ENCODE results near the gene ACTR1A.

Gene ACTR1A

GRCh38 chr10:102451105-102451969 is 51.2 kb downstream of the ACTR1A start, which contains the start of gene C10orf95:
TSS of gene C10orf95 (minus strand) at chr10:102451543. CDS start at chr10:102451093, 450 bp downstream.
- ATAC-seq (replicated peaks): no peak
- Mint-ChIP-seq H3K4me1 (ENCODE audit: low read depth in 2 of 2) (peaks cover 20 to 27% of the 10 kb centered on the region in 2 donors), H3K27me3 (no peaks in the 10 kb centered on the region), H3K4me3 (peak within 1 kb of the TSS; percentile 92 to 95), H3K36me3 (ENCODE audit: insufficient read depth) (peaks cover 20% of the 10 kb centered on the region), H3K9me3 (no peaks in the 10 kb centered on the region), H3K27ac (peak within 1 kb of the TSS in 1 of 2 donors; percentile 95)
- peak in 1 of 3 experiments; percentile 16 for DNase-seq

GRCh38 chr10:102450374-102451104 is 52.0 kb downstream of the ACTR1A start:
- Mint-ChIP-seq H3K36me3 (ENCODE audit: insufficient read depth) (peaks cover 18% of the 10 kb centered on the region), H3K27ac (peak overlapping the region; percentile 81 to 95), H3K4me1 (ENCODE audit: low read depth in 2 of 2) (peaks cover 20 to 27% of the 10 kb centered on the region in 2 donors), H3K4me3 (peak overlapping the region; percentile 92 to 95), H3K9me3 (no peaks in the 10 kb centered on the region), H3K27me3 (no peaks in the 10 kb centered on the region)
- peak; percentile 87 for ATAC-seq (replicated peaks)
- DNase-seq: peak; percentile 85 to 90 (median 85)

GRCh38 chr10:102450124-102450373 is 52.5 kb downstream of the ACTR1A start:
- ATAC-seq (replicated peaks) (no peak), DNase-seq (no peak)
- H3K4me1 Mint-ChIP-seq (ENCODE audit: low read depth in 2 of 2): peaks cover 20 to 27% of the 10 kb centered on the region in 2 donors
- peaks cover 18% of the 10 kb centered on the region for H3K36me3 Mint-ChIP-seq (ENCODE audit: insufficient read depth)
- H3K9me3 Mint-ChIP-seq: no peaks in the 10 kb centered on the region
- no peaks in the 10 kb centered on the region for H3K27me3 Mint-ChIP-seq
- peak overlapping the region; percentile 92 to 95 for H3K4me3 Mint-ChIP-seq
- peak overlapping the region; percentile 81 to 95 for H3K27ac Mint-ChIP-seq

GRCh38 chr10:102449321-102450123 is 53.0 kb downstream of the ACTR1A start:
- Mint-ChIP-seq H3K27ac (peak overlapping the region; percentile 81 to 95), H3K9me3 (no peaks in the 10 kb centered on the region), H3K36me3 (ENCODE audit: insufficient read depth) (peaks cover 18% of the 10 kb centered on the region), H3K27me3 (no peaks in the 10 kb centered on the region), H3K4me3 (peak overlapping the region; percentile 92 to 95), H3K4me1 (ENCODE audit: low read depth in 2 of 2) (peaks cover 20 to 27% of the 10 kb centered on the region in 2 donors)
- ATAC-seq (replicated peaks) (peak; percentile 66), DNase-seq (peak; percentile 82 to 86 (median 82))

- DNase-seq (no peak), ATAC-seq (replicated peaks) (no peak)
- H3K4me1 Mint-ChIP-seq (ENCODE audit: low read depth in 2 of 2): peaks cover 6 to 8% of the 10 kb centered on the region in 2 donors
- H3K4me3 Mint-ChIP-seq: no peak overlapping the region
- peaks cover 5% of the 10 kb centered on the region for H3K36me3 Mint-ChIP-seq (ENCODE audit: insufficient read depth)
- no peaks in the 10 kb centered on the region for H3K9me3 Mint-ChIP-seq
- H3K27ac Mint-ChIP-seq: no peak overlapping the region
- no peaks in the 10 kb centered on the region for H3K27me3 Mint-ChIP-seq
These were observed 57.7 kb downstream of the ACTR1A start for GRCh38 chr10:102444851-102445250.

- no peak overlapping the region for H3K27ac Mint-ChIP-seq
- peaks cover 10 to 19% of the 10 kb centered on the region in 2 donors for H3K4me1 Mint-ChIP-seq (ENCODE audit: low read depth in 2 of 2)
- no peaks in the 10 kb centered on the region for H3K27me3 Mint-ChIP-seq
- DNase-seq: no peak
- no peak overlapping the region for H3K4me3 Mint-ChIP-seq
- H3K36me3 Mint-ChIP-seq (ENCODE audit: insufficient read depth): peaks cover under 1% of the 10 kb centered on the region
- ATAC-seq (replicated peaks): no peak
- no peaks in the 10 kb centered on the region for H3K9me3 Mint-ChIP-seq
These were observed 64.1 kb downstream of the ACTR1A start for GRCh38 chr10:102438374-102438773.

- Mint-ChIP-seq H3K9me3 (no peaks in the 10 kb centered on the region), H3K36me3 (ENCODE audit: insufficient read depth) (peaks cover 9% of the 10 kb centered on the region), H3K4me3 (peak overlapping the region; percentile 29 to 76), H3K4me1 (ENCODE audit: low read depth in 2 of 2) (peaks cover 19 to 22% of the 10 kb centered on the region in 2 donors), H3K27me3 (no peaks in the 10 kb centered on the region), H3K27ac (no peak overlapping the region)
- no peak for DNase-seq
- no peak for ATAC-seq (replicated peaks)
These were observed 65.0 kb downstream of the ACTR1A start for GRCh38 chr10:102437515-102437914.

- H3K27ac Mint-ChIP-seq: peak overlapping the region; percentile 35 to 88
- H3K9me3 Mint-ChIP-seq: no peaks in the 10 kb centered on the region
- H3K4me1 Mint-ChIP-seq (ENCODE audit: low read depth in 2 of 2): peaks cover 30 to 32% of the 10 kb centered on the region in 2 donors
- ATAC-seq (replicated peaks): no peak
- peaks cover 11% of the 10 kb centered on the region for H3K36me3 Mint-ChIP-seq (ENCODE audit: insufficient read depth)
- no peak for DNase-seq
- H3K4me3 Mint-ChIP-seq: peak overlapping the region; percentile 76 to 93
- no peaks in the 10 kb centered on the region for H3K27me3 Mint-ChIP-seq
These were observed 66.2 kb downstream of the ACTR1A start for GRCh38 chr10:102436312-102436711.

- DNase-seq (no peak), ATAC-seq (replicated peaks) (no peak)
- H3K27ac Mint-ChIP-seq: peak overlapping the region; percentile 72 to 88
- no peaks in the 10 kb centered on the region for H3K27me3 Mint-ChIP-seq
- peak overlapping the region; percentile 76 to 93 for H3K4me3 Mint-ChIP-seq
- H3K9me3 Mint-ChIP-seq: no peaks in the 10 kb centered on the region
- H3K36me3 Mint-ChIP-seq (ENCODE audit: insufficient read depth): peaks cover 11% of the 10 kb centered on the region
- H3K4me1 Mint-ChIP-seq (ENCODE audit: low read depth in 2 of 2): peaks cover 30 to 32% of the 10 kb centered on the region in 2 donors
These were observed 66.8 kb downstream of the ACTR1A start for GRCh38 chr10:102435529-102436233.

- H3K4me3 Mint-ChIP-seq: peak overlapping the region; percentile 76 to 93
- ATAC-seq (replicated peaks): no peak
- peak overlapping the region; percentile 72 to 88 for H3K27ac Mint-ChIP-seq
- no peaks in the 10 kb centered on the region for H3K9me3 Mint-ChIP-seq
- H3K36me3 Mint-ChIP-seq (ENCODE audit: insufficient read depth): peaks cover 11% of the 10 kb centered on the region
- H3K4me1 Mint-ChIP-seq (ENCODE audit: low read depth in 2 of 2): peaks cover 30 to 32% of the 10 kb centered on the region in 2 donors
- H3K27me3 Mint-ChIP-seq: no peaks in the 10 kb centered on the region
- no peak for DNase-seq
These were observed 67.4 kb downstream of the ACTR1A start for GRCh38 chr10:102435133-102435497.

GRCh38 chr10:102434394-102435132 is 67.9 kb downstream of the ACTR1A start:
- DNase-seq (no peak), ATAC-seq (replicated peaks) (no peak)
- Mint-ChIP-seq H3K4me3 (peak overlapping the region; percentile 76 to 93), H3K27ac (peak overlapping the region; percentile 72 to 88), H3K36me3 (ENCODE audit: insufficient read depth) (peaks cover 11% of the 10 kb centered on the region), H3K9me3 (no peaks in the 10 kb centered on the region), H3K27me3 (no peaks in the 10 kb centered on the region), H3K4me1 (ENCODE audit: low read depth in 2 of 2) (peaks cover 30 to 32% of the 10 kb centered on the region in 2 donors)

- no peak for ATAC-seq (replicated peaks)
- Mint-ChIP-seq H3K36me3 (ENCODE audit: insufficient read depth) (peaks cover 15% of the 10 kb centered on the region), H3K27me3 (no peaks in the 10 kb centered on the region), H3K27ac (peak overlapping the region; percentile 89 to 96), H3K9me3 (no peaks in the 10 kb centered on the region), H3K4me1 (ENCODE audit: low read depth in 2 of 2) (peaks cover 30 to 32% of the 10 kb centered on the region in 2 donors), H3K4me3 (peak overlapping the region; percentile 91 to 93)
- no peak for DNase-seq
These were observed 68.9 kb downstream of the ACTR1A start for GRCh38 chr10:102433619-102434046.
